Lower leg skin (tissue), 3 donors: ENCODE results near the gene TCF7L1.

Source experiments
- POLR2A ChIP-seq, 2 donors: fragments of 450-650 bp; IDR thresholded peaks; one replicate each; pipeline ENCODE4 v1.6.1; 2016 to 2017; ENCODE audit warnings: antibody characterized with exemption in 2 of 2, mild to moderate bottlenecking in 1 of 2, moderate library complexity in 1 of 2
- TF ChIP-seq, protein P1 (sequence below), 3 donors: fragments of 450-650 bp; IDR thresholded peaks; one replicate each; pipeline ENCODE4 v1.5.1; 2016; ENCODE audit warnings: antibody characterized with exemption in 3 of 3, mild to moderate bottlenecking in 3 of 3, moderate library complexity in 2 of 3

DNA sequence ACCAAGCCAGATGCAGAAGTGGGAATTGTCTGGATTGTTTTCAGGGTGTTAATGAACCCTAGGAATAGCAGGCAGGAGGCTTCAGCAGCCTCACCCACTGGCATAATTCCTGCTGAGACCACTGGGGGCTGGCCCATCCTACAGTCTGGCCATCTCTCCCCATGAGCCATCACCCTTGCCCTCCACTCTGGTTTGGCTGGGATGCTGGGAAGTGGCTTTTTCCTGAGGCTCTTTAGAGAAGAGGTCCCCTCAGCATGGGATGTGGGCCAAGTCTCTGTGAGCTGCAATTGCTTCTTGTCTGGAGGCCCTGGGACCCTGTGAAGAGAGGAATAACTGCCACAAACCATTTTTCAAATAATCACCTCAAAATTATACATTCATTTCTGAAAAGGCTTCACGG is 4.0 kb downstream of the TCF7L1 start:
- TF ChIP-seq, protein P1, sequence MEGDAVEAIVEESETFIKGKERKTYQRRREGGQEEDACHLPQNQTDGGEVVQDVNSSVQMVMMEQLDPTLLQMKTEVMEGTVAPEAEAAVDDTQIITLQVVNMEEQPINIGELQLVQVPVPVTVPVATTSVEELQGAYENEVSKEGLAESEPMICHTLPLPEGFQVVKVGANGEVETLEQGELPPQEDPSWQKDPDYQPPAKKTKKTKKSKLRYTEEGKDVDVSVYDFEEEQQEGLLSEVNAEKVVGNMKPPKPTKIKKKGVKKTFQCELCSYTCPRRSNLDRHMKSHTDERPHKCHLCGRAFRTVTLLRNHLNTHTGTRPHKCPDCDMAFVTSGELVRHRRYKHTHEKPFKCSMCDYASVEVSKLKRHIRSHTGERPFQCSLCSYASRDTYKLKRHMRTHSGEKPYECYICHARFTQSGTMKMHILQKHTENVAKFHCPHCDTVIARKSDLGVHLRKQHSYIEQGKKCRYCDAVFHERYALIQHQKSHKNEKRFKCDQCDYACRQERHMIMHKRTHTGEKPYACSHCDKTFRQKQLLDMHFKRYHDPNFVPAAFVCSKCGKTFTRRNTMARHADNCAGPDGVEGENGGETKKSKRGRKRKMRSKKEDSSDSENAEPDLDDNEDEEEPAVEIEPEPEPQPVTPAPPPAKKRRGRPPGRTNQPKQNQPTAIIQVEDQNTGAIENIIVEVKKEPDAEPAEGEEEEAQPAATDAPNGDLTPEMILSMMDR (IDR thresholded peaks at IDR 0.05) = no peak
- TF ChIP-seq POLR2A (IDR thresholded peaks at IDR 0.05) = no peak
